Lung (tissue), 12 donors: Measurements from ENCODE around the gene SMIM36. TPM values are rescaled to one million over a fixed set of nuclear protein-coding genes. Genes with fewer than 3 reads are reported as not detected.

Source experiments
- ATAC-seq: fragments of 200-7000 bp; cut with Tn5 transposase; one replicate; pipeline ENCODE4 v1.9.1; 2020; ENCODE audit warnings: moderate number of reproducible peaks; ENCODE audit not compliant: insufficient read depth, low FRiP score
- DNase-seq, 3 donors: peaks; one replicate each; pipeline ENCODE4 v3.0.0-alpha.2; 2013 to 2017
- H3K27ac ChIP-seq, 2 donors: one replicate each; pipeline ENCODE4 v1.5.1; 2013; ENCODE audit warnings: mild to moderate bottlenecking in 2 of 2, moderate library complexity in 2 of 2, control low read depth in 1 of 2, inconsistent platforms in 1 of 2, low read depth in 1 of 2, low read length in 1 of 2
- H3K27me3 ChIP-seq, 3 donors: one replicate each; pipeline ENCODE4 v1.5.1; 2013; ENCODE audit warnings: low read length in 2 of 3; ENCODE audit not compliant: control insufficient read depth in 3 of 3, insufficient read depth in 3 of 3
- H3K36me3 ChIP-seq, 4 donors: one replicate each; pipeline ENCODE4 v1.5.1; 2013; ENCODE audit warnings: low read length in 4 of 4, mild to moderate bottlenecking in 1 of 4, moderate library complexity in 1 of 4; ENCODE audit not compliant: control insufficient read depth in 4 of 4, insufficient read depth in 4 of 4
- H3K4me1 ChIP-seq, 5 donors: one replicate each; pipeline ENCODE4 v1.5.1; 2013; ENCODE audit warnings: low read length in 5 of 5, mild to moderate bottlenecking in 2 of 5, moderate library complexity in 1 of 5; ENCODE audit not compliant: control insufficient read depth in 5 of 5, insufficient read depth in 5 of 5
- H3K4me3 ChIP-seq: one replicate; pipeline ENCODE4 v1.5.1; 2013; ENCODE audit warnings: mild to moderate bottlenecking, control low read depth, moderate library complexity
- H3K9ac ChIP-seq, 2 donors: one replicate each; pipeline ENCODE4 v1.5.1; 2013; ENCODE audit warnings: low read length in 2 of 2, control low read depth in 1 of 2; ENCODE audit not compliant: insufficient read depth in 1 of 2
- H3K9me3 ChIP-seq, 4 donors: one replicate each; pipeline ENCODE4 v1.5.1; 2013; ENCODE audit warnings: low read length in 3 of 4, mild to moderate bottlenecking in 1 of 4, moderate library complexity in 1 of 4; ENCODE audit not compliant: control insufficient read depth in 4 of 4, insufficient read depth in 3 of 4
- CTCF ChIP-seq: IDR thresholded peaks from 2 replicates; pipeline ENCODE4 v1.5.1; 2012; ENCODE audit warnings: mild to moderate bottlenecking; ENCODE audit errors: control extremely low read depth, extremely low read depth
- WGBS, 2 donors: extraction: QIAGEN DNeasy Blood & Tissue Kit; methylation state at CpG; one replicate each; pipeline ENCODE4 v1.1.7; 2013; 5-methylcytosine and 5-hydroxymethylcytosine counted together
- polyA plus RNA-seq, 2 donors: library from polyadenylated mRNA; stranded (reverse); fragments of 200-250 nt; gene quantifications; one replicate each; pipeline ENCODE4 v1.2.1, GENCODE V29; 2013
- total RNA-seq, 2 donors: library from RNA; depleted of rRNA in 1 of 2; stranded (reverse); fragments of >200 nt in 1 of 2; gene quantifications; one replicate each; pipeline ENCODE4 v1.2.1, GENCODE V29; 2014 to 2021
- donor health status: control.
- donor health status: control.
- donor health status: Bipolar disorder and iron deficiency.
- donor health status: healthy.
- donor health status: DM: yes; HTN: yes; CAD: no.

SMIM36 gene
- total and polyA plus RNA-seq, 4 donors: not detected

- no peak overlapping the region for H3K4me3 ChIP-seq
- ATAC-seq (peak; percentile 39), DNase-seq (no peak)
- no peaks in the 10 kb centered on the region for H3K4me1 ChIP-seq
- WGBS, 2 donors: 92 to 100% methylated on average over 1 of the region's 1 CpG
- H3K27me3 ChIP-seq: no peaks in the 10 kb centered on the region
- no peak overlapping the region for H3K27ac ChIP-seq
- H3K9ac ChIP-seq: no peak overlapping the region
- peaks cover 0 to 6% (median 2%) of the 10 kb centered on the region in 4 donors for H3K9me3 ChIP-seq
- TF ChIP-seq CTCF: no peak
- no peaks in the 10 kb centered on the region for H3K36me3 ChIP-seq
These were observed 35.9 kb upstream of the SMIM36 start for GRCh38 chr17:55546991-55547664.

DNA sequence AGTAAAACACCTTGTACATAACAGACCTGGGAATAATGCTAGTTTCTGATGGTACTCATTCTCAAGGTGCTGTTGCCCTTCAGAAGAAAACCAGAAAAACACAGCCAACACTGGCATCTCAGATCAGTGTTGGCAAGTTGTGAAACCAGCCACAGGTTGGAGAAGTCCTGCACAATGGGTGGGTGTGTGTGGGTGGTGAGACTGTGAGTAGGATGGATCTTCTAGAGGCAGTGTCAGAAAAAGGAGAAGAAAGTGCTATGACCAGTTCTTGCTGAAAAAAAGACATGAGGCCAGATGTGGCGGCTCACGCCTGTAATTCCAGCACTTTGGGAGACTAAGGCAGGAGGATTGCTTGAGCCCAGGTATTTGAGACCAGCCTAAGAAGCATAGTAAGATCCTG lies 35.2 kb upstream of the SMIM36 start:
- no peak overlapping the region for H3K27ac ChIP-seq
- H3K36me3 ChIP-seq: no peaks in the 10 kb centered on the region
- H3K4me1 ChIP-seq: no peaks in the 10 kb centered on the region
- 89 to 93% methylated on average over 2 of the region's 2 CpGs for WGBS, 2 donors
- no peak overlapping the region for H3K4me3 ChIP-seq
- no peaks in the 10 kb centered on the region for H3K27me3 ChIP-seq
- no peak for TF ChIP-seq CTCF
- DNase-seq (no peak), ATAC-seq (no peak)
- H3K9ac ChIP-seq: no peak overlapping the region
- H3K9me3 ChIP-seq: peaks cover 0 to 6% (median 2%) of the 10 kb centered on the region in 4 donors

- no peak for ATAC-seq
- 84 to 87% methylated on average over 6 of the region's 6 CpGs for WGBS, 2 donors
- TF ChIP-seq CTCF: no peak
These were observed 34.6 kb upstream of the SMIM36 start for GRCh38 chr17:55545806-55546205.

GRCh38 chr17:55543709-55544108 lies 32.5 kb upstream of the SMIM36 start:
- Histone ChIP-seq H3K9ac (no peak overlapping the region), H3K27ac (no peak overlapping the region), H3K9me3 (peaks cover 0 to 6% (median 0%) of the 10 kb centered on the region in 4 donors), H3K4me3 (no peak overlapping the region), H3K36me3 (no peaks in the 10 kb centered on the region), H3K4me1 (no peaks in the 10 kb centered on the region), H3K27me3 (no peaks in the 10 kb centered on the region)
- DNase-seq: no peak
- no peak for ATAC-seq
- TF ChIP-seq CTCF: no peak

More at GRCh38 chr17:55545806-55546205, 34.6 kb upstream of the SMIM36 start:
- Histone ChIP-seq H3K4me1 (no peaks in the 10 kb centered on the region), H3K27ac (no peak overlapping the region), H3K9me3 (peaks cover 0 to 6% (median 2%) of the 10 kb centered on the region in 4 donors), H3K4me3 (no peak overlapping the region), H3K9ac (no peak overlapping the region), H3K36me3 (no peaks in the 10 kb centered on the region), H3K27me3 (no peaks in the 10 kb centered on the region)
- no peak for DNase-seq
